Stomach (tissue), 9 donors: Measurements from ENCODE around the gene CDCP2. TPM values are rescaled to one million over a fixed set of nuclear protein-coding genes. Genes with fewer than 3 reads are reported as not detected.
"Not testable (repeated sequence)": the region's sequence is repeated elsewhere in the genome, so short reads cannot be mapped to it uniquely, and the experiment has no call there.

Experiments
- DNase-seq, 2 donors: peaks; one replicate each; pipeline versions ENCODE4 v3.0.0 to v3.0.0-alpha.2; 2013 to 2019
- H3K27ac ChIP-seq, 5 donors: fragments of 200-600 bp in 4 of 5; sonication (generic) in 4 of 5; one replicate each; pipeline ENCODE4 v1.5.1; 2013 to 2019; ENCODE audit warnings: mild to moderate bottlenecking in 1 of 5, moderate library complexity in 1 of 5
- H3K27me3 ChIP-seq, 3 donors: fragments of 200-600 bp; sonication (generic); one replicate each; pipeline ENCODE4 v1.5.1; 2017 to 2019; ENCODE audit warnings: mixed run types in 1 of 3
- H3K36me3 ChIP-seq, 4 donors: fragments of 200-600 bp; sonication (generic); 1 replicate in 3 of 4; 2 replicates in 1 of 4; pipeline ENCODE4 v1.5.1; 2016 to 2019
- H3K4me1 ChIP-seq, 4 donors: fragments of 200-600 bp; sonication (generic); one replicate each; pipeline ENCODE4 v1.5.1; 2016 to 2019
- H3K4me3 ChIP-seq, 4 donors: fragments of 200-600 bp; sonication (generic) in 3 of 4; one replicate each; pipeline ENCODE4 v1.5.1; 2016 to 2019; ENCODE audit warnings: mild to moderate bottlenecking in 1 of 4
- H3K9me3 ChIP-seq, 4 donors: fragments of 200-600 bp; sonication (generic); one replicate each; pipeline ENCODE4 v1.5.1; 2016 to 2019
- CTCF ChIP-seq, 7 experiments: fragments of 450-650 bp in 4 of 7; fragments of 200-600 bp in 3 of 7; sonication (generic) in 3 of 7; IDR thresholded peaks; one replicate each; pipeline ENCODE4 v1.5.1; 2016 to 2019; ENCODE audit warnings: antibody characterized with exemption in 7 of 7, control low read depth in 2 of 7, mild to moderate bottlenecking in 1 of 7
- EP300 ChIP-seq: sonication (generic); formaldehyde crosslinking; IDR thresholded peaks from one replicate; pipeline ENCODE4 v1.6.1; 2017; ENCODE audit warnings: antibody characterized with exemption
- POLR2A ChIP-seq, 4 donors: fragments of 450-650 bp; IDR thresholded peaks; one replicate each; pipeline ENCODE4 v1.6.1; 2016; ENCODE audit warnings: antibody characterized with exemption in 4 of 4, control low read depth in 2 of 4, mild to moderate bottlenecking in 1 of 4, moderate library complexity in 1 of 4
- POLR2AphosphoS5 ChIP-seq, 3 donors: sonication (generic); formaldehyde crosslinking; IDR thresholded peaks; one replicate each; pipeline ENCODE4 v1.6.1; 2016; ENCODE audit warnings: antibody characterized with exemption in 3 of 3
- WGBS, 5 donors: extraction: QIAGEN DNeasy Blood & Tissue Kit in 3 of 5; methylation state at CpG; one replicate each; pipeline versions ENCODE4 v1.1.5 to v1.1.7; 2013 to 2018; 5-methylcytosine and 5-hydroxymethylcytosine counted together
- intact Hi-C: fragments of 100-400 bp; cut with DNase I; formaldehyde crosslinking; loops from one replicate; pipeline ENCODE4 v1.15.1; 2023; ENCODE audit warnings: low total_unique reads
- polyA plus RNA-seq, 3 donors: library from polyadenylated mRNA; stranded (reverse); fragments of 200-250 nt; gene quantifications; one replicate each; pipeline ENCODE4 v1.2.3, GENCODE V29; 2013
- total RNA-seq, 5 donors: library from RNA; depleted of rRNA; stranded (reverse); fragments of >200 nt; gene quantifications; one replicate each; pipeline versions ENCODE4 v1.1.0 to v1.2.3, GENCODE V29; 2014 to 2016
- donor health status: healthy with polysubstance abuse.
- donor health status: Bipolar disorder and iron deficiency.
- donor health status: healthy.

CDCP2 gene
- total and polyA plus RNA-seq, 8 donors: 0.18 to 0.58 TPM; not detected in 6

- no peaks in the 10 kb centered on the region for H3K9me3 ChIP-seq
- intact Hi-C loops: no loop called here
- H3K27me3 ChIP-seq: no peaks in the 10 kb centered on the region
- peaks cover 0 to 23% (median 15%) of the 10 kb centered on the region in 4 donors for H3K36me3 ChIP-seq
- H3K4me1 ChIP-seq: peaks cover 0 to 3% (median 0%) of the 10 kb centered on the region in 4 donors
- WGBS, 5 donors: 75 to 91% (median 82%) methylated on average over 8 of the region's 8 CpGs
- no peak overlapping the region for H3K4me3 ChIP-seq
- TF ChIP-seq CTCF (IDR thresholded peaks at IDR 0.05): no peak
- TF ChIP-seq POLR2A (IDR thresholded peaks at IDR 0.05): no peak
- TF ChIP-seq POLR2AphosphoS5 (IDR thresholded peaks at IDR 0.05): no peak
- no peak for TF ChIP-seq EP300
- no peak overlapping the region for H3K27ac ChIP-seq
- no peak for DNase-seq
These were observed 18.2 kb upstream of the CDCP2 start for GRCh38 chr1:54171016-54171415.

GRCh38 chr1:54169068-54169467, 16.3 kb upstream of the CDCP2 start:
- no peaks in the 10 kb centered on the region for H3K9me3 ChIP-seq
- 79 to 95% (median 83%) methylated on average over 3 of the region's 3 CpGs for WGBS, 5 donors
- intact Hi-C loops: no loop called here

GRCh38 chr1:54168206-54168965, 15.6 kb upstream of the CDCP2 start:
- peaks cover 0 to 3% (median 0%) of the 10 kb centered on the region in 4 donors for H3K4me1 ChIP-seq
- H3K27me3 ChIP-seq: no peaks in the 10 kb centered on the region
- peaks cover 0 to 4% (median 0%) of the 10 kb centered on the region in 4 donors for H3K36me3 ChIP-seq
- no peak overlapping the region for H3K4me3 ChIP-seq
- DNase-seq: no peak
- no peaks in the 10 kb centered on the region for H3K9me3 ChIP-seq
- WGBS, 5 donors: 81 to 92% (median 88%) methylated on average over 7 to 8 of the region's 8 CpGs
- intact Hi-C loops: no loop called here
- no peak overlapping the region for H3K27ac ChIP-seq
- TF ChIP-seq CTCF (IDR thresholded peaks at IDR 0.05): no peak
- TF ChIP-seq POLR2A (IDR thresholded peaks at IDR 0.05): no peak
- TF ChIP-seq EP300: no peak
- no peak for TF ChIP-seq POLR2AphosphoS5 (IDR thresholded peaks at IDR 0.05)

More at GRCh38 chr1:54169068-54169467, 16.3 kb upstream of the CDCP2 start:
- Histone ChIP-seq H3K27ac (no peak overlapping the region), H3K4me3 (no peak overlapping the region), H3K36me3 (peaks cover 0 to 10% (median 4%) of the 10 kb centered on the region in 4 donors), H3K4me1 (peaks cover 0 to 3% (median 0%) of the 10 kb centered on the region in 4 donors), H3K27me3 (no peaks in the 10 kb centered on the region)
- DNase-seq: no peak
- TF ChIP-seq EP300: no peak
- no peak for TF ChIP-seq POLR2A (IDR thresholded peaks at IDR 0.05)
- no peak for TF ChIP-seq POLR2AphosphoS5 (IDR thresholded peaks at IDR 0.05)

GRCh38 chr1:54167422-54168139, 14.8 kb upstream of the CDCP2 start:
- TF ChIP-seq CTCF (IDR thresholded peaks at IDR 0.05) (no peak), POLR2A (IDR thresholded peaks at IDR 0.05) (no peak), POLR2AphosphoS5 (IDR thresholded peaks at IDR 0.05) (no peak), EP300 (no peak)
- DNase-seq: no peak
- Histone ChIP-seq H3K4me1 (no peaks in the 10 kb centered on the region), H3K27ac (no peak overlapping the region), H3K4me3 (no peak overlapping the region), H3K27me3 (no peaks in the 10 kb centered on the region), H3K36me3 (no peaks in the 10 kb centered on the region), H3K9me3 (no peaks in the 10 kb centered on the region)
- intact Hi-C loops: no loop called here
- 85 to 88% (median 86%) methylated on average over 9 of the region's 9 CpGs for WGBS, 5 donors

GRCh38 chr1:54166357-54166756, 13.6 kb upstream of the CDCP2 start:
- H3K4me1 ChIP-seq, H3K27ac ChIP-seq, H3K27me3 ChIP-seq, H3K4me3 ChIP-seq, DNase-seq, H3K36me3 ChIP-seq, H3K9me3 ChIP-seq, intact Hi-C loops: not testable (repeated sequence)
- 91 to 94% (median 92%) methylated on average over 8 of the region's 8 CpGs for WGBS, 5 donors
